Endodermal cell (in vitro differentiated cells): ENCODE data around the gene FTO. TPM values are rescaled to one million over a fixed set of nuclear protein-coding genes. Genes with fewer than 3 reads are reported as not detected.

Source experiments
- DNase-seq: peaks from one replicate; pipeline ENCODE4 v3.0.0-alpha.2; 2017
- H3K27ac ChIP-seq: 2 replicates; pipeline ENCODE4 v1.5.1; 2013; ENCODE audit warnings: mild to moderate bottlenecking, low read depth, low read length, moderate library complexity
- H3K27me3 ChIP-seq: 2 replicates; pipeline ENCODE4 v1.6.1; 2013; ENCODE audit warnings: mild to moderate bottlenecking, low read length, moderate library complexity; ENCODE audit not compliant: insufficient read depth, control insufficient read depth, poor library complexity, severe bottlenecking
- H3K36me3 ChIP-seq: 2 replicates; pipeline ENCODE4 v1.7.0; 2013; ENCODE audit warnings: mild to moderate bottlenecking, low read length, moderate library complexity; ENCODE audit not compliant: control insufficient read depth, insufficient read depth
- H3K4me1 ChIP-seq: one replicate; pipeline ENCODE4 v1.7.0; 2013; ENCODE audit warnings: low read length; ENCODE audit not compliant: control insufficient read depth, insufficient read depth
- H3K4me3 ChIP-seq: 2 replicates; pipeline ENCODE4 v1.5.1; 2013; ENCODE audit warnings: mild to moderate bottlenecking, low read length, moderate library complexity
- H3K9ac ChIP-seq: 2 replicates; pipeline ENCODE4 v1.6.1; 2013; ENCODE audit warnings: mild to moderate bottlenecking, low read length, moderate library complexity; ENCODE audit not compliant: poor library complexity, severe bottlenecking; ENCODE audit errors: extremely low read depth
- H3K9me3 ChIP-seq: 2 replicates; pipeline ENCODE4 v1.6.1; 2013; ENCODE audit warnings: mild to moderate bottlenecking, low read length, moderate library complexity; ENCODE audit not compliant: control insufficient read depth
- H3K27ac Mint-ChIP-seq: 2 replicates; pipeline ENCODE4 v1.8.0; 2020; ENCODE audit warnings: mixed read lengths
- H3K27me3 Mint-ChIP-seq: 2 replicates; pipeline ENCODE4 v1.8.0; 2021; ENCODE audit warnings: mild to moderate bottlenecking, mixed read lengths; ENCODE audit not compliant: insufficient read depth
- H3K36me3 Mint-ChIP-seq: 2 replicates; pipeline ENCODE4 v1.8.0; 2020; ENCODE audit warnings: low read depth, mixed read lengths
- H3K4me1 Mint-ChIP-seq: 2 replicates; pipeline ENCODE4 v1.8.0; 2020; ENCODE audit warnings: mixed read lengths
- H3K4me3 Mint-ChIP-seq: 2 replicates; pipeline ENCODE4 v1.8.0; 2020; ENCODE audit warnings: mild to moderate bottlenecking, moderate library complexity, mixed read lengths
- H3K9me3 Mint-ChIP-seq: 2 replicates; pipeline ENCODE4 v1.8.0; 2020; ENCODE audit warnings: mild to moderate bottlenecking, mixed read lengths
- WGBS, 2 experiments: methylation state at CpG; one replicate each; pipeline versions ENCODE4 v1.1.5 to v1.1.7; 2013; ENCODE audit warnings: missing lambda C conversion rate in 2 of 2, mixed read lengths in 1 of 2; ENCODE audit not compliant: insufficient coverage in 1 of 2, insufficient read length in 1 of 2; 5-methylcytosine and 5-hydroxymethylcytosine counted together
- total RNA-seq, 2 donors: library from RNA; stranded (reverse); fragmentation: NEBNext Ultra II Directional in 1 of 2; extraction: Animal tissue kit (Norgen Biotek cat#: 25700) in 1 of 2; gene quantifications; 2 replicates in 1 of 2; 3 replicates in 1 of 2; pipeline ENCODE4 v1.2.1, GENCODE V29; 2021
- TF ChIP-seq, protein P1 (sequence below): fragments of 200-600 bp; sonication (generic); conservative IDR thresholded peaks from 2 replicates; pipeline ENCODE4 v1.5.0; 2021; ENCODE audit warnings: antibody characterized with exemption, mild to moderate bottlenecking

FTO gene
- total RNA-seq, 2 donors from 2014 or later, result 80.3 to 102 TPM

DNA sequence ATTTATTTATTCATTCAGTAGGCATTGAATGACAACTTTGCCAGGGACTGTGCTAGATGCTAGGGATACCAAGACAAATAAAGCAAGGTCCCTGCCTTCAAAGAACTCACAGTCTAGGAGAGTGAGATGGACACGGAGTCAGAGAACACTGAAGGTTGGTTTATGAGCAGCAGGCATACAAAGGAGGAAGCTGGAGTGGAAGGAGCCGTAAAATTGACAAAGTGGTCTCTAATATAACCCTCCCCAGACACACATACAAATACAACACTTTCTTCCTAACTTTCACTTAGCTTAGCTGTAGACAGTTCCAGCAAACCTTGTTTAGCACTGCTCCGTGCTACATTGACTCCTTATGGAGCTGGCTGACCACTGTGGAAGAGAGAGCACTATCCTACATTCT is 353.0 kb downstream of the FTO start:
- Mint-ChIP-seq H3K9me3 (no peaks in the 10 kb centered on the region), H3K4me3 (no peak overlapping the region), H3K27me3 (no peaks in the 10 kb centered on the region), H3K36me3 (no peaks in the 10 kb centered on the region), H3K27ac (no peak overlapping the region), H3K4me1 (peaks cover 14% of the 10 kb centered on the region)
- Histone ChIP-seq H3K9me3 (no peaks in the 10 kb centered on the region), H3K4me1 (peaks cover 15% of the 10 kb centered on the region), H3K27me3 (no peaks in the 10 kb centered on the region), H3K36me3 (no peaks in the 10 kb centered on the region), H3K4me3 (no peak overlapping the region), H3K27ac (no peak overlapping the region), H3K9ac (no peak overlapping the region)
- no peak for DNase-seq
- 91 to 100% methylated on average over 3 of the region's 3 CpGs for WGBS, 2 experiments
- TF ChIP-seq, protein P1, sequence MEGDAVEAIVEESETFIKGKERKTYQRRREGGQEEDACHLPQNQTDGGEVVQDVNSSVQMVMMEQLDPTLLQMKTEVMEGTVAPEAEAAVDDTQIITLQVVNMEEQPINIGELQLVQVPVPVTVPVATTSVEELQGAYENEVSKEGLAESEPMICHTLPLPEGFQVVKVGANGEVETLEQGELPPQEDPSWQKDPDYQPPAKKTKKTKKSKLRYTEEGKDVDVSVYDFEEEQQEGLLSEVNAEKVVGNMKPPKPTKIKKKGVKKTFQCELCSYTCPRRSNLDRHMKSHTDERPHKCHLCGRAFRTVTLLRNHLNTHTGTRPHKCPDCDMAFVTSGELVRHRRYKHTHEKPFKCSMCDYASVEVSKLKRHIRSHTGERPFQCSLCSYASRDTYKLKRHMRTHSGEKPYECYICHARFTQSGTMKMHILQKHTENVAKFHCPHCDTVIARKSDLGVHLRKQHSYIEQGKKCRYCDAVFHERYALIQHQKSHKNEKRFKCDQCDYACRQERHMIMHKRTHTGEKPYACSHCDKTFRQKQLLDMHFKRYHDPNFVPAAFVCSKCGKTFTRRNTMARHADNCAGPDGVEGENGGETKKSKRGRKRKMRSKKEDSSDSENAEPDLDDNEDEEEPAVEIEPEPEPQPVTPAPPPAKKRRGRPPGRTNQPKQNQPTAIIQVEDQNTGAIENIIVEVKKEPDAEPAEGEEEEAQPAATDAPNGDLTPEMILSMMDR, result no peak

DNA sequence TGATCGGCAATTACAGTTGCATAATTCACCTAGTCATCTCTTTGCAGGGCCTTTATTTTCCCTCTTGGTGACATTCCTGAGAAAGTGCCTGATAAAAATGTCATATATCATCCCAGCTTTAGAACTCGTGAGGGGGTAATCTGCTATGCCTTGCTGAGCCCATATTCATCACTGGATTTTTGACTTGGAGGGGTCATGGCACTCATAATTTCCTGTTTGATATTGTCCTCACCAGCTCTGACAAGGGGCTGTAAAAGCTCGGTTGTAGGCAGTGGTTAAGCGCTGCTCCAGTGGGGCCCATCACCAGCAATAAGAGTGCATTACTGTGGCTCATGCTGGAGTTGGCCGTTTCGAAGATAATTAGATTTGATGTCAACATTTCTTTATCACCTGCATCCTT is 355.4 kb downstream of the FTO start:
- no peak overlapping the region for H3K9ac ChIP-seq
- DNase-seq, result no peak
- H3K27ac ChIP-seq, result no peak overlapping the region
- H3K27me3 Mint-ChIP-seq, result no peaks in the 10 kb centered on the region
- H3K27me3 ChIP-seq, result no peaks in the 10 kb centered on the region
- no peaks in the 10 kb centered on the region for H3K36me3 ChIP-seq
- TF ChIP-seq, protein P1, result no peak
- H3K4me3 ChIP-seq, result no peak overlapping the region
- H3K9me3 ChIP-seq, result no peaks in the 10 kb centered on the region
- no peaks in the 10 kb centered on the region for H3K9me3 Mint-ChIP-seq
- H3K4me1 Mint-ChIP-seq, result peaks cover 28% of the 10 kb centered on the region
- no peaks in the 10 kb centered on the region for H3K36me3 Mint-ChIP-seq
- H3K4me3 Mint-ChIP-seq, result no peak overlapping the region
- H3K27ac Mint-ChIP-seq, result no peak overlapping the region
- 89 to 93% methylated on average over 6 of the region's 6 CpGs for WGBS, 2 experiments
- peaks cover 23% of the 10 kb centered on the region for H3K4me1 ChIP-seq

DNA sequence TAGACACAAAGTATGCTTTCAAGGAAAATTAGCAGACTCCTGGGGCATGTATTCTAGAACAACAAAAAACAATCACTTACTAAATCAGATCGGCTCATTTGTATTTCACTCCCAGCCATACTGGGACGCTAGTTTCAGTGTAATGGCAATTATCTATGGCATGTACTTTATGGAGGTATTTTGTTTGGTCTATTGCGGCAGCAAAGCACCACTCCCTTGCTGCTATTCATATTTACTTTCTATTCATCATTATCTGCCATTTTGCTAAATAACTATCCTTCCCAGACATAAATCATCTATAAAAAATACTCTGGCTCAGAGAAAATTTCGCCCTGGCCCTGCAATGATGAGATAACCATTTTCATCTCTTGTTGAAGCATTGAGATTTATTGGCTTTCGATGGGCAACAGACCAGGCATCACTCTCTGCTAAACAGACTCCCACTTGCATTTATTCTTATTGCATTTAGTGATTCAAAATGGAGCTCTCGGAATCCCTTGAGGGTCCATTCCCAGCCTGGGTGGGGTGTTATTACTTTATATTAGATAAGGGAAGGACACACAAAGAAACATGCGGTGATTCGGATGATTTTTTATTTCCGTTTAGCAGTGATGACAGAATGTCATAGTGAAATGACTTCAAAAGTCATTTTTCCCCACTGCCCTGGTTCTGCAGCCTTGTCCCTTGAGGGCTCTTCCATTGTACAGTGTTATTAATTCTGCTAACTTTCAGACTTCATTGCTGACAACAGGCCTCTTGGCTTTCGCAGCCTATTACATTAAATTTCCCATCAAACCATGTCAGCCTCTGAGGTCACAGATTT is 356.9 kb downstream of the FTO start:
- DNase-seq, result no peak
- Mint-ChIP-seq H3K4me1 (peaks cover 26% of the 10 kb centered on the region), H3K9me3 (no peaks in the 10 kb centered on the region), H3K4me3 (no peak overlapping the region), H3K27ac (no peak overlapping the region), H3K27me3 (no peaks in the 10 kb centered on the region), H3K36me3 (no peaks in the 10 kb centered on the region)
- Histone ChIP-seq H3K27ac (no peak overlapping the region), H3K36me3 (no peaks in the 10 kb centered on the region), H3K9me3 (no peaks in the 10 kb centered on the region), H3K4me3 (no peak overlapping the region), H3K4me1 (peaks cover 17% of the 10 kb centered on the region), H3K9ac (no peak overlapping the region), H3K27me3 (no peaks in the 10 kb centered on the region)
- TF ChIP-seq, protein P1, result no peak
- WGBS, 2 experiments, result 95 to 100% methylated on average over 5 to 10 of the region's 10 CpGs
